ENCODE data around the gene ENPP7. TPM values are rescaled to one million over a fixed set of nuclear protein-coding genes. Genes with fewer than 3 reads are reported as not detected.
"Not testable (repeated sequence)": the region's sequence is repeated elsewhere in the genome, so short reads cannot be mapped to it uniquely, and the experiment has no call there.

Gene ENPP7
- total RNA-seq, 1 donor, result not detected

DNA sequence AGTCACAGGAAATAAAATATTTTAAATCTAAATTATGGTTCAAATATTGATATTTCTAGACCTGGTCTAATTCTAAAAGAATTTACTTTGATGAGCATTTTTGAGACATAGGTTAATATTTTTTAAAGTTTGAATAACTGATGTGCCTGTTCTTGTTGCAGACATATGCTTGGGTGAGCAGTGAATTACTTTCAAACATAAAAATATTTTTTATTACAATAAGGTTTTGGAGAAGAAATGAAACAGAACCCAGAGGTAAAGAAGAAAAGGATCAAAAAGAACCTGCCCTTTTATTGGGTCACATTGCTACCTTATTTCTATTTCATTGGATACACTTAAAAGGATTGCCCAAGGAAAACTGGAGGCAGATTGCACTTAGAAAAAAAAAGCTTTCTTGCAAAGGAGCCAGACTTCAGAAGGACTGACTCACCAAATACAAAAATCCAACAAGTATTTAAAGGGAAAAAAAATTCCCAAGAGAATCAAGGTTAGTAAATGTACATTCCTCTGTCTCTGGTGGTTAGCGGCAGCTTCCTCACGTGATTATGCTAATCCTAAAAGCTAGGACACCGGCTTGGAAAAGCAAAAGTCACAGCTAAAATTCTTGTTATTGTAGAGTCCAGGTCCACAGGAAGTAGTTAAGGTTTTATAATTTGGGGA is 18.5 kb downstream of the ENPP7 start:
- DNase-seq (ENCODE audit: low read depth), result peak; percentile 49
- TF ChIP-seq CTCF (IDR thresholded peaks at IDR 0.05; ENCODE audit: insufficient read depth, low read depth, low read length), result no peak
- no peak overlapping the region for H3K4me3 ChIP-seq (ENCODE audit: low read depth, low read length)

DNA sequence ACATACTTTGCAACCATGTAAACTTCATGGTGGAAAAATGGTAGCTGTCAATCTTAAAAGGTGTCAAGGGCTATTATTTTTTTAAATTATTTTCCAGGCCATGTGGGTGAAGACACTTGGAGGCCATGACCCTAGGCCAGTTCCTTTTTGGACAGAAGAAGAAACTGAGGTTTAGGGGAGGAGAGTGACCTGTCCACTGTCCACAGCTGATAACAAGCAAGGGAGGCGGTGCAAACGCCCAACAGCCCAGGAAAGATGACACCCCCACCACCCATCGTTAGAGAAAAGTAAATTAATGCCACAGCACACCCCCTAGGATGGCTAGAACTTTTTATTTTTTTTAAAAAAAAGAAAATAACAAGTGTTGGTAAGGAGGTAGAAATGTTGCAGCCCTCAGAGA is 19.2 kb downstream of the ENPP7 start:
- no peak for TF ChIP-seq CTCF (IDR thresholded peaks at IDR 0.05; ENCODE audit: insufficient read depth, low read depth, low read length)
- no peak overlapping the region for H3K4me3 ChIP-seq (ENCODE audit: low read depth, low read length)
- no peak for DNase-seq (ENCODE audit: low read depth)

DNA sequence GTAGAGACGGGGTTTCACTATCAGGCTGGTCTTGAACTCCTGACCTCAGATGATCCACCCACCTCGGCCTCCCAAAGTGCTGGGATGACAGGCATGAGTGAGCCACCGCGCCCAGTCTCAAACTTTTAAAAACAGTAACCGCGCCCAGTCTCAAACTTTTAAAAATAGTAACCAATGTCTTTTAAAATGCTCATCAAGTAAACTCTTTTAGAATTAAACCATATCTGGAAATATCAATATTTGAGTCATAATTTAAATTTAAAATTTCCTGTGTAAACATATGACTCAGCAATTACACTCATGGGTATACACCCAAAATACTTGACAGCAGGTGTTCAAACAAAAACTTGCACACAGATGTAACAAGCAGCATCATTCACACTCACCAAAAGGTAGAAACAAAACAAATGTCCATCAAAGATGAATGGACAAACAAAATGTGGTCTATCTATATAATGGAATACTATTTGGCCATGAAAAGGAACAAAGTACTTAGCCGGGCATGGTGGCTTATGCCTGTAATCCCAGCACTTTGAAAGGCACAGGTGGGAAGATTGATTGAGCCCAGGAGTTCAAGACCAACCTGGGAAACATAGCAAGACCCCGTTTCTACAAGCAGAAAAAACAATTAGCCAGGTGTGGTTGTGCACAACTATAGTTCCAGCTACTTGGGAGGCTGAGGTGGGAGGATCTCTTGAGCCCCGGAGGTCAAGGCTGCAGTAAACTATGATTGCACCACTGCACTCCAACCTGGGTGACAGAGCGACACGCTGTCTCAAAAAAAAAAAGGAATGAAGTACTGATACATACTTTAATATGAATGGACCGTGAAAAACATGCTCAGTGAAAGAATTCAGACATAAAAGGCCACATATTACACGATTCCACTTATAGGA is 20.2 kb downstream of the ENPP7 start:
- DNase-seq (ENCODE audit: low read depth), result no peak
- no peak overlapping the region for H3K4me3 ChIP-seq (ENCODE audit: low read depth, low read length)
- TF ChIP-seq CTCF (IDR thresholded peaks at IDR 0.05; ENCODE audit: insufficient read depth, low read depth, low read length), result no peak

DNA sequence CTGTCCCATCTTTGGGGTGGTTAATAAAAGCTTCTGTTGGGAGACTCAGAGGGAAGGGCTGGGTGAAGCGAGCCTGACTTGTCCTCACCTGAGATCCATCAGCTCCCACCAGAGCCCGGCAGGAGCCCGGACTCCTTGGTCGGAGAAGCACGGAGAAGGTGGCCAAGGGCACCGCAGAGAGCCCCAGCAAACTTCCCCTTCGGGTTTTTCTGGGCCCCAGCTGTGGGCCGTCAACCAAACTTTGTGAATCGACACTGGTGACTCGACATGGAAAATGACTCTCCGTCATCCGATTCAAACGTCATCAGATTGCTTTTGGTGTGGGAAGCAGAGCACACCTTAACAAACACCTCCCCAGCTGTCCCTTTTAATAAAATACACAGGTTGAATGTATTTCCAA is 21.4 kb downstream of the ENPP7 start:
- no peak for DNase-seq (ENCODE audit: low read depth)
- H3K4me3 ChIP-seq (ENCODE audit: low read depth, low read length), result no peak overlapping the region
- no peak for TF ChIP-seq CTCF (IDR thresholded peaks at IDR 0.05; ENCODE audit: insufficient read depth, low read depth, low read length)

- H3K4me3 ChIP-seq (ENCODE audit: low read depth, low read length), result no peak overlapping the region
- DNase-seq (ENCODE audit: low read depth), result no peak
- no peak for TF ChIP-seq CTCF (IDR thresholded peaks at IDR 0.05; ENCODE audit: insufficient read depth, low read depth, low read length)
Observed at GRCh38 chr17:79754370-79754769, 23.6 kb downstream of the ENPP7 start.

- not testable (repeated sequence) for DNase-seq (ENCODE audit: low read depth)
Observed at GRCh38 chr17:79754903-79755302, 24.2 kb downstream of the ENPP7 start.

GRCh38 chr17:79755591-79755990 is 24.8 kb downstream of the ENPP7 start:
- no peak overlapping the region for H3K4me3 ChIP-seq (ENCODE audit: low read depth, low read length)
- TF ChIP-seq CTCF (IDR thresholded peaks at IDR 0.05; ENCODE audit: insufficient read depth, low read depth, low read length), result no peak
- no peak for DNase-seq (ENCODE audit: low read depth)

More at GRCh38 chr17:79754903-79755302, 24.2 kb downstream of the ENPP7 start:
- not testable (repeated sequence) for H3K4me3 ChIP-seq (ENCODE audit: low read depth, low read length)
